Endothelial cell (in vitro differentiated cells): ENCODE measurements around the gene BAD. TPM values are rescaled to one million over a fixed set of nuclear protein-coding genes. Genes with fewer than 3 reads are reported as not detected.

ENCODE experiments used
- DNase-seq: peaks from one replicate; pipeline ENCODE4 v3.0.0; 2021; ENCODE audit warnings: low spot score
- H3K27ac Mint-ChIP-seq: one replicate; pipeline ENCODE4 v1.8.0; 2021; ENCODE audit warnings: mixed read lengths, inconsistent platforms; ENCODE audit not compliant: unreplicated experiment
- H3K27me3 Mint-ChIP-seq: one replicate; pipeline ENCODE4 v1.8.0; 2021; ENCODE audit warnings: mild to moderate bottlenecking, moderate library complexity, mixed read lengths, inconsistent platforms; ENCODE audit not compliant: unreplicated experiment
- H3K36me3 Mint-ChIP-seq: one replicate; pipeline ENCODE4 v1.8.0; 2021; ENCODE audit warnings: mild to moderate bottlenecking, low read depth, mixed read lengths, inconsistent platforms; ENCODE audit not compliant: unreplicated experiment
- H3K4me1 Mint-ChIP-seq: one replicate; pipeline ENCODE4 v1.8.0; 2021; ENCODE audit warnings: mild to moderate bottlenecking, mixed read lengths, inconsistent platforms; ENCODE audit not compliant: unreplicated experiment
- H3K4me3 Mint-ChIP-seq: one replicate; pipeline ENCODE4 v1.8.0; 2021; ENCODE audit warnings: mild to moderate bottlenecking, mixed read lengths, inconsistent platforms; ENCODE audit not compliant: unreplicated experiment
- H3K9me3 Mint-ChIP-seq: one replicate; pipeline ENCODE4 v1.8.0; 2021; ENCODE audit warnings: mixed read lengths, inconsistent platforms; ENCODE audit not compliant: unreplicated experiment
- total RNA-seq: library from RNA; stranded (reverse); fragmentation: NEBNext Ultra II Directional; extraction: Animal tissue kit (Norgen Biotek cat#: 25700); gene quantifications from one replicate; pipeline ENCODE4 v1.2.1, GENCODE V29; 2021; ENCODE audit not compliant: unreplicated experiment
- TF ChIP-seq, protein P1 (sequence below): fragments of 200-600 bp; sonication (generic); IDR thresholded peaks from one replicate; pipeline ENCODE4 v1.5.0; 2021; ENCODE audit warnings: antibody characterized with exemption; ENCODE audit not compliant: unreplicated experiment

The BAD gene
- total RNA-seq, 1 donor from 2014 or later, result 40.7 TPM

DNA sequence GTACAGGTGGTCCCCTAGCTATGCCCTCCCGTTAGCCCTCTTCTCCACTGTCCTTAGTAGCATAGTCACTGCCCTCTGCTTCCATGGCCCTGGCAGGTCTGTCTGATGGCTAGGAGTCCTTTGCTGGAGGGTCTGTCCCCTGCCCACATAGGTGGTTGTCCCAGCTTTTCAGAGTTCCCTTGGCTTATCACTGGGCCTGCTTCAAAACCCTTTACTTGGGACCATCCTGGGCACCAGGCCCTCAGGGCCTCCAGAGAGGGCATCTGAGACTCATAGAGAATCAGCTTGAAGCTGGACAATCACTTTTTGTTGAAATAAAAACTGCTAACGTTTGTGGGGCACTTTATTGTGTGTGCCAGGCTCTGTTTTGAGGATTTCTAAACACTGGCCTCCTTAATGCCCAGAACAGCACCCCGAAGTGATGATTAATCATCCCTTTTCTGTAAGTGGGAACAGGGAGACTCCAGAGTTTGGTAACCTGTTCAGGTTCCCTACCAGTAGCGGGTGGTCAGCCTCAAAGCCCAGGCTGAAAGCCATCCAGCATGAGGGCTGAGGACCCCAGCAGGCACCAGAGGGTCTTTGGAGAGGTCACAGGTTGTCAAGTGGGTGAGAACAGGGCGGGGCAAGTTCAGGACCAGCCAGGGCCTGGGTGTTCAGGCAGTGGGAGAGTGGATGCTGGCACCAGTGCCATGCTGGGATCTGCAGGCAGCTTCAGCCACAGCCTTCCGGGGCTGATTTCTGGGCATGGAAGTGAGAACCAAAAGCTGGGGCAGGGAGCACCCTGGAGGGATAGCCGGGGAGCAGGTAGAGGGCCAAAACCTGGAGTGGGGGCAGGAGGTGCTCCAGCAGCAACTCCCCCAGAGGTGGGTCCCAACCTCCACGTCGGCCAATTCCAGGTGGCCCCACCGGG is 6.1 kb upstream of the BAD start:
- Mint-ChIP-seq H3K4me1 (peaks cover 16% of the 10 kb centered on the region), H3K27ac (no peak overlapping the region), H3K36me3 (peaks cover 9% of the 10 kb centered on the region), H3K27me3 (peaks cover 29% of the 10 kb centered on the region), H3K4me3 (peak overlapping the region; percentile 88), H3K9me3 (no peaks in the 10 kb centered on the region)
- TF ChIP-seq, protein P1, sequence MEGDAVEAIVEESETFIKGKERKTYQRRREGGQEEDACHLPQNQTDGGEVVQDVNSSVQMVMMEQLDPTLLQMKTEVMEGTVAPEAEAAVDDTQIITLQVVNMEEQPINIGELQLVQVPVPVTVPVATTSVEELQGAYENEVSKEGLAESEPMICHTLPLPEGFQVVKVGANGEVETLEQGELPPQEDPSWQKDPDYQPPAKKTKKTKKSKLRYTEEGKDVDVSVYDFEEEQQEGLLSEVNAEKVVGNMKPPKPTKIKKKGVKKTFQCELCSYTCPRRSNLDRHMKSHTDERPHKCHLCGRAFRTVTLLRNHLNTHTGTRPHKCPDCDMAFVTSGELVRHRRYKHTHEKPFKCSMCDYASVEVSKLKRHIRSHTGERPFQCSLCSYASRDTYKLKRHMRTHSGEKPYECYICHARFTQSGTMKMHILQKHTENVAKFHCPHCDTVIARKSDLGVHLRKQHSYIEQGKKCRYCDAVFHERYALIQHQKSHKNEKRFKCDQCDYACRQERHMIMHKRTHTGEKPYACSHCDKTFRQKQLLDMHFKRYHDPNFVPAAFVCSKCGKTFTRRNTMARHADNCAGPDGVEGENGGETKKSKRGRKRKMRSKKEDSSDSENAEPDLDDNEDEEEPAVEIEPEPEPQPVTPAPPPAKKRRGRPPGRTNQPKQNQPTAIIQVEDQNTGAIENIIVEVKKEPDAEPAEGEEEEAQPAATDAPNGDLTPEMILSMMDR, result no peak
- DNase-seq, result no peak

DNA sequence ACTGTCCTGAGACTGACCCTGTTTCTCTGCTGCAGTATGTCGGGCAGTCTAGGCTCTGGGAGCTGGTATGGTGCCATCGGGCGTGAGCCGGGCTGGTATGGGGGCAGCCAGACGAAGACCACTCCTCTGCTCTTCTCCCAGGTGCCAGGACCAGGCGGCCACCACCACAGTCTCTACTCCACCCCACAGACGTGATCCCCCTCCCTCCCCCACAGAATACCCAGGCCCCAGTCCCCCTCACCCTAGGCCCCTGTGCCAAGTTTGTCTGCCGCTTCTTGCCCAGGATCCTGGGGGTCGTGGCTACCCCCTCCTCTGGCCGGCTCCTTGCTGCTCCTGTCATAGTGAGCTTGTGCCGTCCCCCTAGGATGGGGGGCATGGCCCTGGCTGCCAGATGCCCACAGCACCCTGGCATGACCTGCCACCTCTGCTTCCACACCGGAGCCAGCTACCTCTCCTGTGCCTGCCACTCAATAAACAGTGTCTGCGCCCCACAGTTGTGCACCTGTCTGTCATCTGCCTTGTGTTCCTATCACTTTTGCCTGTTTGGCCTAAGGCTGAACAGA is 4.6 kb upstream of the BAD start:
- H3K4me1 Mint-ChIP-seq, result peaks cover 10% of the 10 kb centered on the region
- no peak overlapping the region for H3K27ac Mint-ChIP-seq
- peak overlapping the region; percentile 37 for H3K4me3 Mint-ChIP-seq
- peaks cover 24% of the 10 kb centered on the region for H3K27me3 Mint-ChIP-seq
- H3K9me3 Mint-ChIP-seq, result no peaks in the 10 kb centered on the region
- no peak for DNase-seq
- peaks cover 9% of the 10 kb centered on the region for H3K36me3 Mint-ChIP-seq
- TF ChIP-seq, protein P1, result no peak

DNA sequence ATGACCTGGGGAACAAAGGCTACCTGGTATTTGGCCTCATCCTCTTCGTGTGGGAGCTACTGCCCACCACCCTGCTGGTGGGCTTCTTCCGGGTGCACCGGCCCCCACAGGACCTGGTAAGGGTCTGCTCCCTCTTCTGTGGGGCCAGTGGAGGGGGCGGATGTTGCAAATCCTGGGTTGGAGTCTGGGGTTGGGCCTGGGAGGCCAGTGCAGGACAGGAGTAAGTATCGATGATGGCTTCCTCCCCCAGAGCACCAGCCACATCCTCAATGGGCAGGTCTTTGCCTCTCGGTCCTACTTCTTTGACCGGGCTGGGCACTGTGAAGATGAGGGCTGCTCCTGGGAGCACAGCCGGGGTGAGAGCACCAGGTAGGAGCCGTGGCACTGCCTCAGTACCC is 3.9 kb upstream of the BAD start:
- Mint-ChIP-seq H3K4me1 (peaks cover 10% of the 10 kb centered on the region), H3K9me3 (no peaks in the 10 kb centered on the region), H3K36me3 (peaks cover 9% of the 10 kb centered on the region), H3K27me3 (peaks cover 22% of the 10 kb centered on the region), H3K4me3 (no peak overlapping the region), H3K27ac (no peak overlapping the region)
- TF ChIP-seq, protein P1, result no peak
- DNase-seq, result no peak

DNA sequence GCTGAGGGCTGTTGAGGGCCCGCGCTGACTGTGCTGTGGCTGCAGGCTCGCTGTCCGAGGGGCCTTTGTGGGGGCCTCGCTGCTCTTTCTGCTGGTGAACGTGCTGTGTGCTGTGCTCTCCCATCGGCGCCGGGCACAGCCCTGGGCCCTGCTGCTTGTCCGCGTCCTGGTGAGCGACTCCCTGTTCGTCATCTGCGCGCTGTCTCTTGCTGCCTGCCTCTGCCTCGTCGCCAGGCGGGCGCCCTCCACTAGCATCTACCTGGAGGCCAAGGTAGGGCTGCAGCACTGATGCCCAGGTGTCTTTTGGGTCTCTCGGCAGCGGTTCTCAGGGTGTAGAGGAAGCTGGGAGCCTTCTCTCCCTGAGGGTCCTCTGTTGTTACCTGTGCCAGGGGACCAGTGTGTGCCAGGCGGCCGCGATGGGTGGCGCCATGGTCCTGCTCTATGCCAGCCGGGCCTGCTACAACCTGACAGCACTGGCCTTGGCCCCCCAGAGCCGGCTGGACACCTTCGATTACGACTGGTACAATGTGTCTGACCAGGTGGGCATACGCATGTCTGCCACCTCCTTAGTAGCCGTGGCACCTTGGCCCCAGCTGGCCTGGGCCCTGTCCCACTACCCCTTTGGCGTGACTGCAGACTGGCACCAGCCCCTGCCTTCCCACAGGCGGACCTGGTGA is 3.3 kb upstream of the BAD start:
- TF ChIP-seq, protein P1, result no peak
- Mint-ChIP-seq H3K4me3 (no peak overlapping the region), H3K27me3 (peaks cover 19% of the 10 kb centered on the region), H3K9me3 (no peaks in the 10 kb centered on the region), H3K4me1 (peaks cover 10% of the 10 kb centered on the region), H3K36me3 (peaks cover 9% of the 10 kb centered on the region), H3K27ac (no peak overlapping the region)
- no peak for DNase-seq
